Neural cell (in vitro differentiated cells): Measurements from ENCODE around the gene SLC2A13. TPM values are rescaled to one million over a fixed set of nuclear protein-coding genes. Genes with fewer than 3 reads are reported as not detected.
"Not testable (repeated sequence)": the region's sequence is repeated elsewhere in the genome, so short reads cannot be mapped to it uniquely, and the experiment has no call there.

Experiments used
- H2AFZ ChIP-seq: fragments of 200-600, 300-800 bp; sonication (generic), shearing (Covaris generic); 2 replicates; pipeline ENCODE4 v1.6.0; 2014; ENCODE audit warnings: low read depth, mild to moderate bottlenecking, antibody characterized with exemption, low read length, moderate library complexity
- H3F3A ChIP-seq: fragments of 200-600 bp; shearing (Covaris generic); 2 replicates; pipeline ENCODE4 v1.6.1; 2016; ENCODE audit warnings: mild to moderate bottlenecking, moderate library complexity, mixed read lengths, antibody characterized with exemption, low read length; ENCODE audit not compliant: insufficient read depth, poor library complexity, severe bottlenecking
- H3K27ac ChIP-seq: fragments of 200-600, 300-800 bp; sonication (generic), shearing (Covaris generic); 2 replicates; pipeline ENCODE4 v1.5.1; 2014; ENCODE audit warnings: mild to moderate bottlenecking, low read length, moderate library complexity
- H3K27me3 ChIP-seq: fragments of 300-800, 200-600 bp; sonication (generic), shearing (Covaris generic); 2 replicates; pipeline ENCODE4 v1.6.0; 2014; ENCODE audit warnings: mild to moderate bottlenecking, low read depth, low read length, moderate library complexity; ENCODE audit not compliant: insufficient read depth
- H3K36me3 ChIP-seq: fragments of 300-800, 200-600 bp; sonication (generic), shearing (Covaris generic); 2 replicates; pipeline ENCODE4 v1.5.1; 2014; ENCODE audit warnings: mild to moderate bottlenecking, antibody characterized with exemption, low read length, moderate library complexity; ENCODE audit not compliant: insufficient read depth
- H3K4me2 ChIP-seq: fragments of 300-800, 200-600 bp; sonication (generic), shearing (Covaris generic); 2 replicates; pipeline ENCODE4 v1.6.0; 2014; ENCODE audit warnings: mild to moderate bottlenecking, low read length
- H3K4me3 ChIP-seq: fragments of 300-800, 200-600 bp; sonication (generic), shearing (Covaris generic); 2 replicates; pipeline ENCODE4 v1.5.1; 2014; ENCODE audit warnings: mild to moderate bottlenecking, low read length, moderate library complexity
- H3K79me2 ChIP-seq: fragments of 200-600 bp; shearing (Covaris generic); replicated peaks from 2 replicates; pipeline ENCODE4 v1.6.0; 2014; ENCODE audit warnings: mild to moderate bottlenecking, low read length, moderate library complexity; ENCODE audit not compliant: insufficient read depth
- H3K9ac ChIP-seq: fragments of 300-800, 200-600 bp; sonication (generic), shearing (Covaris generic); 2 replicates; pipeline ENCODE4 v1.6.1; 2016; ENCODE audit warnings: mild to moderate bottlenecking, low read length, mixed read lengths
- H3K9me2 ChIP-seq: fragments of 200-600 bp; shearing (Covaris generic); 2 replicates; pipeline ENCODE4 v1.6.1; 2016; ENCODE audit warnings: mild to moderate bottlenecking, low read length, mixed read lengths; ENCODE audit not compliant: insufficient read depth
- H3K9me3 ChIP-seq: fragments of 200-600, 300-800 bp; sonication (generic), shearing (Covaris generic); 2 replicates; pipeline ENCODE4 v1.6.1; 2016; ENCODE audit warnings: mild to moderate bottlenecking, mixed run types, low read length, moderate library complexity, mixed read lengths
- H4K20me1 ChIP-seq: fragments of 200-600 bp; shearing (Covaris generic); 2 replicates; pipeline ENCODE4 v1.6.1; 2016; ENCODE audit warnings: mild to moderate bottlenecking, mixed run types; ENCODE audit not compliant: insufficient read depth
- CTCF ChIP-seq: fragments of 450-650 bp; IDR thresholded peaks from 2 replicates; pipeline ENCODE4 v1.5.1; 2014; ENCODE audit warnings: antibody characterized with exemption, mild to moderate bottlenecking, moderate library complexity; ENCODE audit not compliant: poor library complexity, severe bottlenecking
- EP300 ChIP-seq: fragments of 450-650 bp; conservative IDR thresholded peaks from 2 replicates; pipeline ENCODE4 v1.6.1; 2014; ENCODE audit warnings: antibody characterized with exemption, mild to moderate bottlenecking, moderate library complexity; ENCODE audit not compliant: poor library complexity, severe bottlenecking
- EZH2 ChIP-seq: fragments of 200-600, 300-800 bp; shearing (Covaris generic), sonication (generic); IDR thresholded peaks from 2 replicates; pipeline ENCODE4 v1.6.1; 2014; ENCODE audit warnings: antibody characterized with exemption, low read length, borderline replicate concordance, mild to moderate bottlenecking; ENCODE audit not compliant: insufficient read depth, poor library complexity, severe bottlenecking
- MXI1 ChIP-seq: fragments of 450-650 bp; conservative IDR thresholded peaks from 2 replicates; pipeline ENCODE4 v1.6.1; 2014; ENCODE audit warnings: antibody characterized with exemption, mild to moderate bottlenecking; ENCODE audit not compliant: poor library complexity, severe bottlenecking
- POLR2AphosphoS5 ChIP-seq: IDR thresholded peaks from 2 replicates; pipeline ENCODE4 v1.6.1; 2012
- RAD21 ChIP-seq: fragments of 450-650 bp; conservative IDR thresholded peaks from 2 replicates; pipeline ENCODE4 v1.6.1; 2014; ENCODE audit warnings: antibody characterized with exemption, mild to moderate bottlenecking, moderate library complexity
- REST ChIP-seq: IDR thresholded peaks from 2 replicates; pipeline ENCODE4 v1.6.1; 2012; ENCODE audit warnings: borderline replicate concordance
- SMC3 ChIP-seq: fragments of 450-650 bp; conservative IDR thresholded peaks from 2 replicates; pipeline ENCODE4 v1.6.1; 2014; ENCODE audit warnings: antibody characterized with exemption, mild to moderate bottlenecking, moderate library complexity; ENCODE audit not compliant: poor library complexity
- TAF1 ChIP-seq: IDR thresholded peaks from 2 replicates; pipeline ENCODE4 v1.6.1; 2012; ENCODE audit warnings: low read depth
- polyA plus RNA-seq: library from polyadenylated mRNA; depleted of rRNA; stranded (reverse); fragments of >200 nt; gene quantifications from 2 replicates; pipeline ENCODE4 v1.2.3, GENCODE V29; 2014

SLC2A13 gene
- polyA plus RNA-seq, 1 donor from 2014 or later: 10.7 TPM

- peak; percentile 45 for TF ChIP-seq EP300
- TF ChIP-seq RAD21: no peak
- Histone ChIP-seq H3K4me2 (no peak overlapping the region), H3K9ac (no peak overlapping the region), H3K9me2 (no peaks in the 10 kb centered on the region), H2AFZ (no peak overlapping the region), H3K4me3 (no peak overlapping the region), H3K36me3 (no peaks in the 10 kb centered on the region), H3K79me2 (no peaks in the 10 kb centered on the region), H3K9me3 (no peaks in the 10 kb centered on the region), H3K27me3 (no peaks in the 10 kb centered on the region), H3F3A (no peaks in the 10 kb centered on the region), H3K27ac (no peak overlapping the region), H4K20me1 (no peaks in the 10 kb centered on the region)
Measured at GRCh38 chr12:39897315-39897714, 208.6 kb downstream of the SLC2A13 start.

- not testable (repeated sequence) for H4K20me1 ChIP-seq, H3K4me2 ChIP-seq, H3K4me3 ChIP-seq, H3K9me3 ChIP-seq, H3K79me2 ChIP-seq, H3K9me2 ChIP-seq, H3K36me3 ChIP-seq, H3F3A ChIP-seq, H3K27me3 ChIP-seq, H2AFZ ChIP-seq, H3K9ac ChIP-seq, H3K27ac ChIP-seq
Measured at GRCh38 chr12:39893388-39893787, 212.5 kb downstream of the SLC2A13 start.

- H3F3A ChIP-seq: no peaks in the 10 kb centered on the region
- no peak overlapping the region for H3K4me3 ChIP-seq
- TF ChIP-seq MXI1 (no peak), EZH2 (no peak), POLR2AphosphoS5 (no peak), TAF1 (no peak), RAD21 (no peak), EP300 (no peak), SMC3 (no peak), CTCF (no peak), REST (no peak)
- no peak overlapping the region for H2AFZ ChIP-seq
- no peak overlapping the region for H3K27ac ChIP-seq
- no peaks in the 10 kb centered on the region for H3K79me2 ChIP-seq
- no peaks in the 10 kb centered on the region for H3K9me3 ChIP-seq
- no peak overlapping the region for H3K4me2 ChIP-seq
- H3K36me3 ChIP-seq: no peaks in the 10 kb centered on the region
- H3K9me2 ChIP-seq: no peaks in the 10 kb centered on the region
- no peak overlapping the region for H3K9ac ChIP-seq
- H3K27me3 ChIP-seq: no peaks in the 10 kb centered on the region
- no peaks in the 10 kb centered on the region for H4K20me1 ChIP-seq
Measured at GRCh38 chr12:39892146-39892545, 213.7 kb downstream of the SLC2A13 start.
